IMR-90 (cell line): ENCODE data around the gene MYO3B. TPM values are rescaled to one million over a fixed set of nuclear protein-coding genes. Genes with fewer than 3 reads are reported as not detected.

Experiments
- ATAC-seq: fragments of 200-7000 bp; cut with Tn5 transposase; 2 replicates; pipeline ENCODE4 v1.9.1; 2020; ENCODE audit warnings: low read depth, mild to moderate bottlenecking, moderate library complexity
- BruUV-seq: library from RNA; stranded (reverse); fragments of 400-500 nt; replicated peaks from 2 replicates; lab custom pipeline; 2021; lab: Mats Ljungman, UMichigan
- CTCF ChIA-PET: fragments of 300-600 bp; formaldehyde crosslinking; extraction: SDS; loops from one replicate; lab custom pipeline; 2021; ENCODE audit warnings: antibody characterized with exemption; lab: Yijun Ruan, JAX
- POLR2A ChIA-PET: fragments of 300-600 bp; sonication (Branson Sonifier 250); formaldehyde crosslinking; loops from one replicate; lab custom pipeline; 2022; ENCODE audit warnings: antibody characterized with exemption; ENCODE audit not compliant: unreplicated experiment; lab: Charles Lee
- DNase-seq: peaks from one replicate; pipeline ENCODE4 v3.0.0; 2013
- H2AFZ ChIP-seq: replicated peaks from 2 replicates; pipeline ENCODE3; 2013; ENCODE audit warnings: low read length, mild to moderate bottlenecking; ENCODE audit not compliant: poor library complexity
- H2AK5ac ChIP-seq: 2 replicates; pipeline ENCODE4 v1.6.1; 2013; ENCODE audit warnings: low read depth, low read length, inconsistent platforms
- H2AK9ac ChIP-seq: replicated peaks from 2 replicates; pipeline ENCODE3; 2013; ENCODE audit warnings: mild to moderate bottlenecking, low read depth, low read length, moderate library complexity; ENCODE audit not compliant: poor library complexity
- H2BK120ac ChIP-seq: 2 replicates; pipeline ENCODE4 v1.6.1; 2013; ENCODE audit warnings: low read depth, low read length, inconsistent platforms
- H2BK15ac ChIP-seq: 3 replicates; pipeline ENCODE4 v1.6.1; 2013; ENCODE audit warnings: low read depth, low read length, inconsistent platforms
- H2BK20ac ChIP-seq: 2 replicates; pipeline ENCODE4 v1.6.1; 2013; ENCODE audit warnings: low read depth, mild to moderate bottlenecking, inconsistent platforms, low read length, moderate library complexity
- H2BK5ac ChIP-seq: 2 replicates; pipeline ENCODE4 v1.6.1; 2013; ENCODE audit warnings: mild to moderate bottlenecking, low read depth, low read length, inconsistent platforms; ENCODE audit not compliant: poor library complexity, severe bottlenecking
- H3K14ac ChIP-seq: replicated peaks from 2 replicates; pipeline ENCODE4 v1.6.1; 2013; ENCODE audit warnings: low read depth, low read length, inconsistent platforms
- H3K18ac ChIP-seq: 2 replicates; pipeline ENCODE4 v1.6.1; 2013; ENCODE audit warnings: low read depth, low read length, control low read depth
- H3K23ac ChIP-seq: 2 replicates; pipeline ENCODE4 v1.6.1; 2013; ENCODE audit warnings: low read depth, low read length, inconsistent platforms
- H3K27ac ChIP-seq: 2 replicates; pipeline ENCODE4 v1.5.1; 2013; ENCODE audit warnings: mild to moderate bottlenecking, control low read depth, low read length; ENCODE audit not compliant: insufficient read depth
- H3K27me3 ChIP-seq: 2 replicates; pipeline ENCODE4 v1.6.1; 2013; ENCODE audit warnings: low read length; ENCODE audit not compliant: control insufficient read depth, insufficient read depth
- H3K36me3 ChIP-seq: 2 replicates; pipeline ENCODE4 v1.6.1; 2013; ENCODE audit warnings: low read length, mixed read lengths; ENCODE audit not compliant: control insufficient read depth, insufficient read depth
- H3K4ac ChIP-seq: 2 replicates; pipeline ENCODE4 v1.6.1; 2013; ENCODE audit warnings: low read depth, low read length, inconsistent platforms
- H3K4me1 ChIP-seq: 2 replicates; pipeline ENCODE4 v1.6.1; 2013; ENCODE audit warnings: low read length, mixed read lengths; ENCODE audit not compliant: control insufficient read depth, insufficient read depth
- H3K4me2 ChIP-seq: 2 replicates; pipeline ENCODE4 v1.6.1; 2013; ENCODE audit warnings: low read depth, mild to moderate bottlenecking, control low read depth, low read length, moderate library complexity
- H3K4me3 ChIP-seq: 2 replicates; pipeline ENCODE4 v1.5.1; 2013; ENCODE audit warnings: low read depth, mild to moderate bottlenecking, control low read depth, low read length, moderate library complexity; ENCODE audit not compliant: insufficient read depth
- H3K56ac ChIP-seq: 2 replicates; pipeline ENCODE4 v1.6.1; 2013; ENCODE audit warnings: low read length, inconsistent platforms; ENCODE audit not compliant: insufficient read depth; ENCODE audit errors: extremely low read depth
- H3K79me1 ChIP-seq, 2 experiments: 2 replicates each; pipeline ENCODE4 v1.6.1; 2013; ENCODE audit warnings: low read length in 2 of 2, inconsistent platforms in 1 of 2, low read depth in 1 of 2
- H3K9ac ChIP-seq: 2 replicates; pipeline ENCODE4 v1.6.1; 2013; ENCODE audit warnings: low read depth, low read length, control low read depth
- H3K9me1 ChIP-seq: 2 replicates; pipeline ENCODE4 v1.6.1; 2013; ENCODE audit warnings: low read length, inconsistent platforms; ENCODE audit not compliant: insufficient read depth
- H3K9me3 ChIP-seq: 2 replicates; pipeline ENCODE4 v1.6.1; 2013; ENCODE audit warnings: low read length; ENCODE audit not compliant: control insufficient read depth, insufficient read depth
- H4K20me1 ChIP-seq: 2 replicates; pipeline ENCODE4 v1.6.1; 2013; ENCODE audit warnings: low read length, inconsistent platforms; ENCODE audit not compliant: insufficient read depth
- H4K5ac ChIP-seq: 2 replicates; pipeline ENCODE4 v1.6.1; 2013; ENCODE audit warnings: mild to moderate bottlenecking, low read depth, low read length, control low read depth
- H4K8ac ChIP-seq, 2 experiments: 2 replicates each; pipeline ENCODE4 v1.6.1; 2013; ENCODE audit warnings: low read depth in 2 of 2, low read length in 2 of 2, control low read depth in 1 of 2, inconsistent platforms in 1 of 2
- H4K91ac ChIP-seq: 2 replicates; pipeline ENCODE4 v1.6.1; 2013; ENCODE audit warnings: low read depth, low read length, inconsistent platforms; ENCODE audit not compliant: insufficient read depth
- CEBPB ChIP-seq: IDR thresholded peaks from 2 replicates; pipeline ENCODE4 v1.6.1; 2012; ENCODE audit warnings: low read depth, low read length, improper control_type of control experiment
- CHD1 ChIP-seq: IDR thresholded peaks from 2 replicates; pipeline ENCODE4 v1.6.1; 2012; ENCODE audit warnings: low read depth, low read length, improper control_type of control experiment
- ELK1 ChIP-seq: fragments of 150-350 bp; IDR thresholded peaks from 2 replicates; pipeline ENCODE4 v1.6.1; 2016; ENCODE audit warnings: low read depth, mild to moderate bottlenecking, low read length, moderate library complexity, borderline replicate concordance
- FOS ChIP-seq: fragments of 150-350 bp; IDR thresholded peaks from 2 replicates; pipeline ENCODE4 v1.6.1; 2016; ENCODE audit warnings: low read depth, low read length
- MXI1 ChIP-seq: IDR thresholded peaks from 2 replicates; pipeline ENCODE4 v1.6.1; 2012; ENCODE audit warnings: low read depth, mild to moderate bottlenecking, low read length, moderate library complexity, borderline replicate concordance
- NFE2L2 ChIP-seq: fragments of 150-350 bp; IDR thresholded peaks from 2 replicates; pipeline ENCODE4 v1.6.1; 2016; ENCODE audit warnings: low read depth, mild to moderate bottlenecking, low read length
- POLR2A ChIP-seq: IDR thresholded peaks from 2 replicates; pipeline ENCODE4 v1.6.1; 2012; ENCODE audit warnings: mild to moderate bottlenecking, low read depth, low read length
- RCOR1 ChIP-seq: IDR thresholded peaks from 2 replicates; pipeline ENCODE4 v1.6.1; 2012; ENCODE audit warnings: mild to moderate bottlenecking, low read length, improper control_type of control experiment; ENCODE audit not compliant: insufficient replicate concordance
- RFX5 ChIP-seq: IDR thresholded peaks from 2 replicates; pipeline ENCODE4 v1.8.0; 2012; ENCODE audit warnings: low read depth, mild to moderate bottlenecking, low read length, moderate library complexity
- SMC3 ChIP-seq: fragments of 150-350 bp; IDR thresholded peaks from 2 replicates; pipeline ENCODE4 v1.6.1; 2016; ENCODE audit warnings: low read depth, mild to moderate bottlenecking, antibody characterized with exemption, low read length, moderate library complexity
- USF2 ChIP-seq: fragments of 150-350 bp; IDR thresholded peaks from 2 replicates; pipeline ENCODE4 v1.6.1; 2017; ENCODE audit warnings: mild to moderate bottlenecking, antibody characterized with exemption, low read length, low read depth
- WGBS, 2 experiments: methylation state at CpG; one replicate each; pipeline versions ENCODE4 v1.1.5 to v1.1.7; 2013; ENCODE audit warnings: missing lambda C conversion rate in 2 of 2; ENCODE audit not compliant: insufficient read length in 1 of 2; ENCODE audit errors: extremely low coverage in 2 of 2; 5-methylcytosine and 5-hydroxymethylcytosine counted together
- dilution Hi-C: fragments of 300-500 bp; cut with HindIII; formaldehyde crosslinking; loops from one replicate; pipeline ENCODE4 v1.14.3; 2018; ENCODE audit warnings: low sequenced_read_pairs; ENCODE audit not compliant: unreplicated experiment
- in situ Hi-C: fragments of 300-500 bp; cut with MboI; formaldehyde crosslinking; loops from 3 replicates; pipeline ENCODE4 v1.14.3; 2019; ENCODE audit warnings: low sequenced_read_pairs, inconsistent platforms, mixed read lengths
- intact Hi-C: fragments of 100-400 bp; cut with micrococcal nuclease; formaldehyde crosslinking; loops from 2 replicates; pipeline ENCODE4 v1.10.0; 2022
- polyA plus RNA-seq, 3 experiments: library from polyadenylated mRNA; depleted of rRNA; stranded (reverse); fragments of >200 nt; gene quantifications; 2 replicates each; pipeline ENCODE4 v1.2.3, GENCODE V29; 2012; ENCODE audit warnings: low replicate concordance in 1 of 3
- total RNA-seq: library from RNA; depleted of rRNA; stranded (reverse); fragments of >200 nt; gene quantifications from 2 replicates; pipeline ENCODE4 v1.2.3, GENCODE V29; 2012

MYO3B gene
- total and polyA plus RNA-seq, 2 of the 4 experiments (the other 2 are of a cell fraction): 0.02 TPM; not detected in 1

- in situ Hi-C loops (no loop called here), intact Hi-C loops (loop anchor here (5.0 kb wide), 1 partner anchor 54 kb away; no protein-coding TSS in a partner anchor), dilution Hi-C loops (no loop called here)
- Histone ChIP-seq H3K27ac (no peak overlapping the region), H3K79me1 (no peaks in the 10 kb centered on the region), H3K23ac (no peak overlapping the region), H4K5ac (no peak overlapping the region), H3K9ac (no peak overlapping the region), H2BK20ac (no peak overlapping the region), H3K4me1 (no peaks in the 10 kb centered on the region), H3K9me3 (no peaks in the 10 kb centered on the region; the same call in 1 of the 2 replicates), H3K4ac (no peak overlapping the region), H4K20me1 (no peaks in the 10 kb centered on the region), H2AK9ac (no peak overlapping the region), H2BK15ac (no peak overlapping the region), H3K4me2 (no peak overlapping the region), H3K27me3 (no peaks in the 10 kb centered on the region), H2BK5ac (no peak overlapping the region), H3K14ac (no peak overlapping the region), H2BK120ac (no peak overlapping the region), H3K18ac (no peak overlapping the region), H3K36me3 (no peaks in the 10 kb centered on the region), H3K9me1 (no peaks in the 10 kb centered on the region), H3K4me3 (no peak overlapping the region), H2AFZ (no peak overlapping the region), H4K8ac (no peak overlapping the region), H3K56ac (no peak overlapping the region), H4K91ac (no peak overlapping the region), H2AK5ac (no peak overlapping the region)
- CTCF ChIA-PET: no interaction called here
- ATAC-seq: no peak
- BruUV-seq: no TSS peak
- POLR2A ChIA-PET: no interaction called here
- DNase-seq: no peak
- WGBS, 2 experiments: 95% methylated on average over 2 of the region's 4 CpGs; no CpG with 5 or more reads in 1 of the 2 experiments
- TF ChIP-seq RCOR1: no peak
- TF ChIP-seq CEBPB: no peak
- TF ChIP-seq MXI1: no peak
- TF ChIP-seq ELK1: no peak
- TF ChIP-seq USF2: no peak
- TF ChIP-seq FOS: no peak
- TF ChIP-seq RFX5: no peak
- no peak for TF ChIP-seq SMC3
- TF ChIP-seq POLR2A: no peak
- no peak for TF ChIP-seq CHD1
- TF ChIP-seq NFE2L2: no peak
Observed at GRCh38 chr2:170146784-170147183, 31.2 kb upstream of the MYO3B start.
